Fibroblast of peridontal ligament (primary cell): Measurements from ENCODE around the gene CADPS2.
"Not testable (repeated sequence)": the region's sequence is repeated elsewhere in the genome, so short reads cannot be mapped to it uniquely, and the experiment has no call there.

Experiments used
- DNase-seq: peaks from one replicate; pipeline ENCODE4 v3.0.0-alpha.2; 2010; ENCODE audit errors: extremely low read depth

The CADPS2 gene

DNA sequence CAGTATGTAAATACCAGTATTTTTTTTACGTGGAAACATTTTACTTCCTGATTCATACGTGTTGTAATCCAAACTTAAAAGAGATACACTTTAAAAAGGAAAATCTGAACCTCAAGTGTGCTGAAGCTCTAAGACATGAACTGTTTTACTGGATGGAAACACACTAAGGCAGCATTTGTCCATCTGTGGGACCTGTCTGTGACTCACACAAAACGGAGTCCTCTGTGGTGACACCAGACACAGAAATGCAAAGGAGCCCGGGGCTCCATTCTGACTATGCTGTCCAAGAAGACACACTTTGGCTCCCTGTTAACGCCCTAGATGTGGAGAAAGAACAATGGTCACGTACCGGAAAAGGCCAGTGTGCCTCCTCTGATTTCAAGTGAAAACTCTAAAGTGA, 211.2 kb downstream of the CADPS2 start:
- no peak for DNase-seq

DNA sequence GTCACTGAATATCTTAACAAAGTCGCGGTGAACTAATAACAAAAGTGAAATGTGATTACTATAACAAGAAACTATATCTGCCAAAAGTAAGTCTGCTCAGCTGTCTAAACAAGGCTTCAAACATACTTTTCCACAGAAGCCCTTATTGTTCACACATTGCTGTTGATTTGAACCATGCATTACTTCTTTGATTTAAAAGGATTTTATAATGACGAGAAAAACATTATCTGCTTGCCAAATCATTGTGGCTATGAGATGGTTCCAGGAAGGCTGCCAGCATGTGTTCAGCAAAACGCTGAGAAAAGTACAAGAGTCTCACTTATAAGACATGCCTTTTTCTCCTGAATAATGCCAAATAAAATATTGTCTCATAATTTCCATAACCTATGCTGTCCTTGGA, 211.8 kb downstream of the CADPS2 start:
- DNase-seq: peak; percentile 86

DNA sequence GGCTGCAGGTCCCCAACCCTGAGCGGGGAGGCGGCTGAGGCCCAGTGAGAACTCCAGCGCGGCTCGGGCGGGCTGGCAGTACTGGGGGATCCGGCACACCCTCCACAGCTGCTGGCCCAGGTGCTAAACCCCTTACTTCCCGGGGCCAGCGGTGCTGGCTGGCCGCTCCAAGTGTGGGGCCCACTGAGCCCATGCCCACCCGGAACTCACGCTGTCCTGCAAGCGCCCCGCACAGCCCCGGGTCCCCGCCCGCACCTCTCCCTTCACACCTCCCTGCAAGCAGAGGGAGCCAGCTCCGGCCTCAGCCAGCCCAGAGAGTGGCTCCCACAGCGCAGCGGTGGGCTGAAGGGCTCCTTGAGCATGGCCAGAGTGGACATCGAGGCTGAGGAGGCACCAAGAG, 212.3 kb downstream of the CADPS2 start:
- no peak for DNase-seq

DNA sequence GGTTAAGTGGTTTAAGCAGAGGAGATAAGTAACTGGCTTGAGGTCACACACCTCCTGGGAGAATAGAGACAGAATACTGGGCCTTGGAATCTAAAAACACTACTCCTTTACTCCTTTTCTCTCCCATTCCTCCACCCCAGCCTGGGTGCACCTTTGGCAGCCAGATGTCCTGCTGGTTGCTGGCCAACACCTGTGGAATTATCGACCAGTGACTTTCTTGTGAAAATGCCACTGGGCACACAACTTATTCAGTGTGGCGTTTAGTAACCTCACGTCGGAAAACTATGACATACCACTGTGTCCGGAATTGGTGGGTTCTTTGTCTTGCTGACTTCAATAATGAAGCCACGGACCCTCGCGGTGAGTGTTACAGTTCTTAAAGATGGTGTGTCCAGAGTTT, 213.7 kb downstream of the CADPS2 start:
- DNase-seq: no peak

DNA sequence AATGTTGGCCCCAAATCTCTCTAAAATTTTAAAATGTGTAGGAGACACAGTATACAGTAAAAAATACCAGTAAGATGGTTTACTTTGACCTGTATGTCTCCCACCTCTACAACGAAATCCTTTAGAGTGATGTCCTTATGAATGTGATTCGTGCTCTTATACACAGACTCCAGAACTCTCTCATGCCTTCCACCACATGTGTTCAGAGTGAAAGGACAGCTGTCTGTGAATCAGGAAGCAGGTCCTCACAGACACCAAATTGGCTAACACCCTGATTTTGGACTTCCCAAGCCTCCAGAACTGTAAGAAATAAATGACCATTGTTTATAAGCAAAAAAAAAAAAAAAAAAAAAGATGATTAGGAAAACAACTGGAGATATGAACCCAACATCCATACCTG, 222.5 kb downstream of the CADPS2 start:
- no peak for DNase-seq

DNA sequence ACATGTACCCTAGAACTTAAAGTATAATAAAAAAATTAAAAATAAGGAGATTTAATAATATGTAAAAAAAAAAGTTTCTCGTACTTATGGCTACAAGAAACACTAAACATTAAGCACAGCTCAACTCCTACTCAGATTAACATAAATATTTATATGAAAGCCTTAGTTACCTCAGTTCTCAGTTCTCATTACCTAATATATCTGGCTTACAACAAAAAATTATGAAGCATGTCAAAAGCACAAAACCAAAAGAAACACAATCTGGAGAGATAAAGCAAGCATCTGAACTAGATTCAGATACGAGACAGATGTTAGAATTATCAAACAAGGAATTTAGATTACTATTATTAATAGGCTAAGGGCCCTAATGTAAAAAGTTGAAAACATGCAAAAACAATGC, 227.4 kb downstream of the CADPS2 start:
- no peak for DNase-seq

DNA sequence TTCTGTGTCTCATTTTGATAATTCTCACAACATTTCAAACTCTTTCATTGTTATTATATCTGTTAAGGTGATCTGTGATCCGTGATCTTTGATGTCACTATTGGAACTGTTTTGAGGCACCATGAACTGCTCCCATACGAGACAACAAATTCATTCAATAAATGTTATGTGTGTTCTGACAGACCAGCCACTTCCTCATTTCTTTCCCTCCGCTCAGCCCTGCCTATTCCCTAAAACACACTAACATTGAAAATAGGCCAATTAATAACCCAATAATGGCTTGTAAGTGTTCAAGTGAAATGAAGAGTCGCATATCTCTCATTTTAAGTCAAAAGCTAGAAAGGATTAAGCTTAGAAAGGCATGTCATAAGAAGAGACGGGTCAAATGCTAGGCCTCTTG, 232.6 kb downstream of the CADPS2 start:
- DNase-seq: no peak

DNA sequence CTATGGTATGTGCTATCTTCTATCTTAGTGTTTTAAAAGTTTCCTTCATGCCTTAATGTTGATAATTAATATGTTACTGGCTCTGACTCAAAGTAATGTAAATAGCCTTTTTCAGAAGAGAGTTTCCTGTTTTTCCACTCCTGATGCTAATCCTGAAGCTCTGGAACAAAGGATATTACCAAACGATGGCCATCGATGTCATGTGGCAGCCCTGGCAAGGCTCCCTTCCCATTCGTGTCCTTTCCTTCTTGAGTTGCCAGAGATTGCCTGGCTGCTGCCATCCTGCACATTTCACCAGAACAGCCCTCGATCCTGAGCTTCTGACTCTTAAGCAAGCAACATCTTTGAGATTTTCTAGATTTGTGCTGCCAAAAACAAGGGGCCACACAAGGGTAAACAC, 233.4 kb downstream of the CADPS2 start:
- no peak for DNase-seq

DNA sequence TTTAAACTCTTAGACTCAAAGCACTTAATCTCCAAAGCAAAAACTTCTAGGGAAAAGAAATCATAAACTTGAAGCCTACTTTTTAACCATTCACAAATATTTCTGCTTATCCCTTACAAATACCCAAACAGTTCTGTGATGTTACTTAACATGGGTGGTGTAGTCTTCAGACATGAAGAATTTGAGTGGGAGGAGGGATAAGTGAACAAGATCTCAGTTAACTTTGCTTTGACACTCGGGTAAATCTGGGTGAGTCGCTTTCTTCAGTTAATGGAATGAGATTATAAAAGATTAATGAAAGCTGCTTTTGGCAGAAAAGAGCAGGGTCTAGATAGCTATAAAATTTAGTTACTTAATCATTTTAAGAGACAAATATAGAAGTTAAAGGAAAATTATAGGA, 234.8 kb downstream of the CADPS2 start:
- DNase-seq: no peak

DNA sequence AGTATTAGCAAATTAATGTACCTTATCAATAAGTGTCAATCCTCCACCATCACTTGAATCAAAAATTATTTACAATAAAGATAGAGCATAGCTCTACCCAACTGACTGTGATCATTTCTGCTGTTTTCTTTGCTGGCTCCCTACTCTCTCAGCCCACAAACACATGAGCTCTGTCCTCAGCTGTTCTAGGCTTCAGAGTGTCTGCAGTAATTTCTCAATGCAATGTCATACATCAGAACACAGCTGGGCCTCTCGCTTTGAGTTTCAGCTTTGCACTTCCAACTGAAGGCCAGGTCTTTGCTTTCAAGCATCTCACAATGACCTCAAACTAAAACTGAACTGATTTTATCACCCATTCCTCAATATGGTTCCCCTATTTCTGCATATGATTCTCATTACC, 243.0 kb downstream of the CADPS2 start:
- DNase-seq: no peak

DNA sequence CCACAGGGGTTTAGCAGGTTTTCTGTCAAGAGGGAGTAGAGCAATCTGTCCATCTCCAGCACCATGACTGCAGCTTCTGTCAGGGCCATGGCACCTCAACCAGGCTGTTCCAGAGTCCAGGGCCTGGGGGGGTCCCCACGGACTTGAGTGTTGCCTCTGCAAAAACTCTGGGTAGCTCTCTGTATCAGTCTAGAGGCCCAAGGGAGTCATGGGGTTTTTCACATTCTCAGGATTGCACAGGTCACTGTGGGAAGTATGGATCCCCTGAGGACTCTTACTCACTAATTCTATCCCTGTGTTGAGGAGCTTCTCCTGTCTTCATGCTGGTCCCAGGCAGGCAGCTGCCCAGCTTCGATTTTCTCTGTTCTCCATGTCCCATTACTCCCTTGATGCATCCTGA, 247.8 kb downstream of the CADPS2 start:
- DNase-seq: no peak

DNA sequence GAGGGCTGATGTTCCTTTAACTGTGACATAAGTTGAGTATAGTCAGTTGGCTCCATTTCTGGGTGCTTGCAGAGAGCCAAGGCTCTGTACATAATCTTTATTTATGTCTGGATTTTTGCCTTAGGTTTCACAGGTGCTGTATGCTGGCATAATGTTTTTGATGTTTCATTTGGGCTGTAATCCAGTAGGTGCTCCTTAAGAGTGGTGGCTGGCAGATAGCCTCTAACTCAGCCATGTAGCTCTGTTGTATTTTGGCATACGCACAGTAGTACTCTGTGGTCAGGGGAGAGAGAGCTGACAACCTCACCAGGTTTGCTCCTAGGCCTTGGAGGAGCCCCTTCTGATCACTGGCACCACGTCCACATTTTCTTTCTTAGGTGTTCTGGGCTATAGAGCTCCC, 248.5 kb downstream of the CADPS2 start:
- DNase-seq: no peak

DNA sequence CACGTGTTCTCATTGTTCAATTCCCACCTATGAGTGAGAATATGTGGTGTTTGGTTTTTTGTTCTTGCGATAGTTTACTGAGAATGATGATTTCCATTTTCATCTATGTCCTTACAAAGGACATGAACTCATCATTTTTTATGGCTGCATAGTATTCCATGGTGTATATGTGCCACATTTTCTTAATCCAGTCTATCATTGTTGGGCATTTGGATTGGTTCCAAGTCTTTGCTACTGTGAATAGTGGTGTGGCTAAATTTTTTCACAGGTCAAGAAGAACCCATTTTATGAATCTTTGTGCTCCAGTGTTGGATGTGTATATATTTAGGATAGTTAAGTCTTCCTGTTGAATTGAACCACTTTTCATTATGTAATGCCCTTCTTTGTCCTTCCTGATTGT, 250.8 kb downstream of the CADPS2 start:
- DNase-seq: not testable (repeated sequence)

DNA sequence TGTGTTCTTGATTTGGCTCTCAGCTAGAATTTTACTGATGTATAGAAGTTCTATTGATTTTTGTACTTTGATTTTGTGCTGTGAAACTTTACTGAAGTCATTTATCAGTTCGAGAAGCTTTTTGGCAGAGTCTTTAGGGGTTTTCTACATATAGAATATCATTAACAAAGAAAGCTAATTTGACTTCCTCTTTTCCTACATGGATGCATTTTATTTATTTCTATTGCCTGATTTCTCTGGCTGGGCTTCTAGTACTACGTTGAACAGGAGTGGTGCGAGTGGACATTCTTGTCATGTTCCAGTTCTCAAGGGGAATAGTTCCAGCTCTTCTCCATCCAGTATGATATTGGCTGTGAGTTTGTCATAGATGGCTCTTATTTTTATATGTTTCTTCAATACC, 252.8 kb downstream of the CADPS2 start:
- no peak for DNase-seq

DNA sequence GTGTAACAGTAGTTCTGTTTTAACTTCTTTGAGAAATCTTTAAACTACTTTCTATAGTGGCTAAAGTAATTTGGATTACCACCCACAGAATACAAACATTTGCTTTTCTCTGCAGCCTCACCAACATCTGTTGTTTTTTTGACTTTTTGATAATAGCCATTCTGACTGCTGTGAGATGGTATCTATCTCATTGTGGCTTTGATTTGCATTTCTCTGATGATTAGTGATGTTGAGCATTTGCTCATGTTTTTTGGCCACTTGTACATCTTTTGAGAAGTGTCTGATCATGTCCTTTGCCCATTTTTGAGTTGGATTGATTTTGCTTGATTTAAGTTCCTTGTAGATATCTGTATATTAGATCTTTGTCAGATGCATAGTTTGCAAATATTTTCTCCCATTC, 254.0 kb downstream of the CADPS2 start:
- DNase-seq: no peak

DNA sequence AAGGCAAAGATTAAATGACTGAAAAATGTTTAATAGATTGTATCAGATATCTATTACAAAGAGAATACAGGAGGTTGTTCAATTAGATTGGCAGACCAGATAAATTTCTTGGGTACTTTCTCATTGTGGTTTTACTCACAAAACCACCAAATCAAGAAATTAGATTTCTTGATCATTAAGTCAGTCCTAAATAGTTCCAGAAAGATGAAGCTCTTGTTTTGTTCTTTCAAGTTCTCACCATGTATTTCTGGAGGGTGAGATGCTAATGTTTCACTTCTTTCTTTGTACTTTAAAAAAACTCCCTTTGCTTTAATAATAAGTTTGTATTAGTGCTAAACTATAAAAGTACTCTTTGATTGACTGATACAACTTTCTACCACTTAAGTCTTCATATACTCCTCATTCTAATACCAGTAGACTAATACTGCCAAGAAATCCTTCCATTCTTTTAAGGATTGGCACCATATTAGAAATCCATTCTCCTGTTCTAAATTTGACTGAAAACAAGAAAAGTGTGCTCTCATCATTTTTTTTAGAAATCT, 256.8 kb downstream of the CADPS2 start:
- peak; percentile 21 for DNase-seq

DNA sequence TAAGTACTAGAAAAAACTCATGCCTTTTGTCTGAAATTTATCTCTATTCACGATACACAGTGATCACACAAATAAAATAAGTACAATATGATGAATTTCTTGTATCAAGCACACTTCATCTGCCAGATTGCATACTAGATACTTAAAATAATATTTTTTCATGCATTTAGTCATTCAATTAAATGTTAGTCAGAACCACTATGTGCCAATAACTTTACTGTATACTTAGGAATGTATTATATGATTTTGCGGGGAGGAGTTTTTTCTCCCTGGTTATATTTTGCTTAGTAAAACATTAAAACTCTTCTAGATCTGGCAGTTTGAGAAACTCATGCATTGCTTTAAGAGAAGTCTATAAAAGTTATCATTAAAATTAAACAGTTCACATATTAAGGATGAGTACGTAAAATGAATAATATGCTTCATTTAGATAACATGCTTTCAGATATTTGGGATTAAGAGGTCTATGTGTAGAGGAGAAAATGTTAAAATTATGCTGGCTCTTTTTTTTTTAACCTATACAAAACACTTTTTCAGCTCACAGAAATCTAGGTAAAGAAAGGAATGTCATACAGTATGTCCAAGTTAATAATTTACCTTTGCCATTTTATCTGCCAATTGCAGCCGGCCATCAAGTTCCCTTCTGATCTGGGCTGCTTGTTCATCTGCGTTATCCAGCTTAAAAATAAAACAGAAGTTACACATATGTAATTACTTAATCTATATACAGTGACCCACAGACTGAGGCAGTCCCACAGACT, 257.4 kb downstream of the CADPS2 start:
- DNase-seq: peak; percentile 54

DNA sequence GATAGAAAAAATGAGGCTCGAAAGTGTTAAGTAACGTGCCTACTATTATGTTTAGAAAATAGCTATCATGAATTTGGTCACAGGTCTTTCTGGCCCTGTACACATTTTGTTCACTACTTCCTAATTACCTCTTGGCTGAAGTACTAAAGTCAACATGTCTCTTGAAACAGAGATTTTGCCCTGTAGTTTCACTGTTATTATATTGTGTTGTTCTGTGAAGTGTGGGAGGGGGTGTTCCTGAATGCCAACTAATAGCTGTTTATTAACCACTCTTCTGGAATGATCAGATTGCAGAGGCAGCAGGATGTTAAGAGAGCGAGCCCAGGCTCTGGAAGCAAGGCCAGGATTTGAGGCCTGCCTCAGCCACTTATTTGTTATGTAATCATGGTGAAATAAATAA, 259.5 kb downstream of the CADPS2 start:
- no peak for DNase-seq

DNA sequence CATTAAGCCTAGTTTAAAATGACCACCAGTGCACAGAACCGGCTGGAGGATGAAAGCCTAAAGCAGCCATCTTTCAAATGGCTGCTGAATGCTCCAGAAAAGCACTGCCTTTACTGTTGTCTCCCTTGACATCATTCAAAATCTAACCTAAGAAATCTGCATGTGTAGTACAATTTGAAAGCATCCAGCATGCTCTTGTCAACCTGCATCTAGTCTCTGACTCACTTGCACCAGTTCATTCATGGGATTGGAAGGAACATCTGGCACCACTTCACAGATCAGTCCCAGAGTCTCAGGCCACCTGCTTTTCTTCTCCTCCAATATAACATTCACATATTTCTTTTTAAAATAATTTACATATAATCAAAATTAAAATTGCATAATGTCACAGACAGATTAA, 263.6 kb downstream of the CADPS2 start:
- no peak for DNase-seq

DNA sequence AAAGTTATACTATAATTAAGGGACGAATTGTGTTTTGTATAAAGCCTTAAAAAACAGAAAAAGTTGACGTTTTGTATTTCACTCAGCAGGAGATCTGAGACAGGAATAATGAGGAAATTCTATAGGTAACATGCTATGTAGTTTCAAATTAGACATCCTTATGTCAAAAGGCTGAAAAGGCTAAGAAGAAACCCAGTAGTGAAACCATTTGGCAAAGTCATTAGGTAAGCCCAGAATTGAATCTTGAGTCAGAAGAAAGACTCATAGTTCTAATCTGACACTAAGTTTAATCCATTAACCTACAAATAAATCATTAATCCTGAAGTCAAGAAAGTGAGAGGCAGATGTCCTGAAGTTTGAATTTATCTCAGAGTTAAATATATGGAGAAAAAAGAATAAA, 266.6 kb downstream of the CADPS2 start:
- DNase-seq: no peak

DNA sequence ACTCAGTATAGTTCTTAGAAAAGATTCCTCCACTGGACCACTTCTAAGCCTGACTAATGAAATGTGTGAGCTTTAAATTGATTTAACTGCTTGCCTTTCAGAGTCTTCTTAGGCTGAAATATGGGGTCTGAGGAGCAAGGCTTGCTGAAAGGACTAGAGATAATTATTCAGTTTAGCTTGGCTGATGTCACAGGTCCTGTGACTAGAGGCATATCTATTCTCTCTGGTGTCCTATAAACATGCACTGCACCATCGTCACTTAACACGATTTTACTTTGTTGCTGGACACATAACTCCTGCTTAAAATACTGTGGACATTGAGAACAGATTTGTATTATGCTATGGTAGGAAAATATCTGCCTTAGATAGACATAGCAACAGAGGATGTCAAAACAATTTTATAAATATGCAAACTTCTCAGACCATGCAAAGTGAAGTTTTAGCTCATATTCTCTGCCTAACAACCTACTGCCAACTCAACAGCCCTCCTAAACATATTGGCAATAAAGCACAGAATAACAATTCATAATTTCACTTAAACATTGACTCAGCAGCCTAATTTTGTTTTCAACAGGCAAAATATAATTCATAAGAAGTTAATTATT, 267.6 kb downstream of the CADPS2 start:
- DNase-seq: no peak

DNA sequence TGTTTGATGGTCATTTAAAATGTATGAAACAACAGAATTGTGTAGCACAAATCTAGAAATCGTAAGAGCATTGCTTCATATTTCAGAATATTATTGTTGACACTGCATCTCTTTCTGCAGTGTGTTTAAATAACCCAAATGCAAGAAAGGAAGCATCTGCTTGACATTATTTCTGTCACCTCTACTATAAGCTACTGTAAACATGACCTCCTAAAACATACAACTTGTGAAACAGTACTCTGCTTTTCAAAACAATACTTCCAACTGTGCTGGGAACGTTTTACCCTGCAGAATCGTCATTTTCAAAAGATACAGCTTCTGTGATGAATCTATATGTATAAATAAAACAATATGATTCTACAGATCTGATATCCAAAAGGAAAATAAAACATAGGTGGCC, 269.3 kb downstream of the CADPS2 start:
- DNase-seq: peak; percentile 21

DNA sequence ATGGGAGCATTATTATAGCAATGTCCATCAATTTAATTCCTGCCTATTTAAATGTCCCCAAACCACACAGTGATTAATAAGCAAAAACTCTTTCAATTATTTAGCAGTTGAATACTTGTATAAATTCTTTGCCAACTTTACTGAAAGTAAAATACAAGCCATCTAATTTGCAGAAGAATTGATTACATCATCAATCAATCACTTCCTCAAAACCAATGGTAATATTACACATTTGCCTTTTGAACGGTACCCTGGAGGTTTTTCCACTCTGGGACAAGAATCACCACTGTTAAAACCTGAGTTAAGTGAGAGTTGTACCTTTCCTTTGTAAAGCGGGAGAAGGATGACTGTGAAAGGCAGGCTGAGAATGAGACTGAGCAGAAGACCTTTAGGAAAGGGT, 280.3 kb downstream of the CADPS2 start:
- DNase-seq: no peak

DNA sequence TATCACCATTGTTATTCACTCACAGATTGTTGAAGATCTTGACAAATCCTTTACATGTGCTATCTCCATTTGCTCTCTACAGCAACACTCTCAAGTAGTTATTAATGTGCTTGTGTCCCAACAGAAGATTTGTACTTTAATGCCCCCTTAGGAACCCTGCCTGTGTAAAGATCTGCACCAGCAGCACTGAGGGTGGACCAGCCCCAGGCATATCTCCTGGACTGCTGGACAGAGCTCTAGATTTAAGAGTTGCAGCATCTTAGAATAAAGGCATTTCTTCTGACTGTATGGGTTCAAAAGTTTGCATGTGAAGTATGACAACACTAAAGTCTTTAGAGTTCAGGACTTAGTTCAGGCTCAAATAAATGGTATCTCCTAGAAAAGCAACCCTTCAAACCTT, 282.0 kb downstream of the CADPS2 start:
- no peak for DNase-seq
